Cardiac fibroblast (primary cell): ENCODE measurements around the gene PHTF1.
"Not testable (repeated sequence)": the region's sequence is repeated elsewhere in the genome, so short reads cannot be mapped to it uniquely, and the experiment has no call there.

Source experiments
- DNase-seq, 2 donors: peaks; one replicate each; pipeline versions ENCODE4 v3.0.0 to v3.0.0-alpha.2; 2010; ENCODE audit warnings: low read depth in 2 of 2
- H3K4me3 ChIP-seq, 2 donors: replicated peaks in 1 of 2; 1 replicate in 1 of 2; 2 replicates in 1 of 2; pipeline ENCODE4 v1.5.1; 2011; ENCODE audit warnings: low read depth in 2 of 2, low read length in 2 of 2, mild to moderate bottlenecking in 2 of 2, moderate library complexity in 1 of 2
- CTCF ChIP-seq: IDR thresholded peaks from one replicate; pipeline ENCODE4 v1.5.1; 2011; ENCODE audit warnings: low read depth, mild to moderate bottlenecking, low read length, inconsistent platforms

The PHTF1 gene

GRCh38 chr1:113732802-113733201 is 26.5 kb downstream of the PHTF1 start:
- H3K4me3 ChIP-seq = no peak overlapping the region
- no peak for DNase-seq
- no peak for TF ChIP-seq CTCF

GRCh38 chr1:113721010-113721409 is 38.3 kb downstream of the PHTF1 start:
- no peak overlapping the region for H3K4me3 ChIP-seq
- no peak for DNase-seq
- no peak for TF ChIP-seq CTCF

GRCh38 chr1:113718621-113719020 is 40.7 kb downstream of the PHTF1 start:
- DNase-seq, H3K4me3 ChIP-seq: not testable (repeated sequence)

- not testable (repeated sequence) for DNase-seq, H3K4me3 ChIP-seq
Observed at GRCh38 chr1:113717506-113717905, 41.8 kb downstream of the PHTF1 start.

- no peak overlapping the region for H3K4me3 ChIP-seq
- no peak for DNase-seq
- no peak for TF ChIP-seq CTCF
Observed at GRCh38 chr1:113714606-113715269, 44.5 kb downstream of the PHTF1 start.

GRCh38 chr1:113701429-113701828 is 57.9 kb downstream of the PHTF1 start:
- TF ChIP-seq CTCF = no peak
- peak in 1 of 2 donors; percentile 30 for DNase-seq

GRCh38 chr1:113694910-113695309 is 64.4 kb downstream of the PHTF1 start:
- H3K4me3 ChIP-seq = no peak overlapping the region
- TF ChIP-seq CTCF = no peak
- DNase-seq = no peak

More at GRCh38 chr1:113701429-113701828, 57.9 kb downstream of the PHTF1 start:
- H3K4me3 ChIP-seq = no peak overlapping the region

GRCh38 chr1:113692824-113693431 is 66.4 kb downstream of the PHTF1 start:
- no peak overlapping the region for H3K4me3 ChIP-seq
- no peak for DNase-seq
- no peak for TF ChIP-seq CTCF
